ENCODE data around the gene AGTPBP1.

AGTPBP1 gene

GRCh38 chr9:85501882-85502281 is 239.9 kb downstream of the AGTPBP1 start:
- in situ Hi-C loops (cut with HindIII; ENCODE audit: low sequenced_read_pairs), result no loop called here
- TF ChIP-seq, protein P1, sequence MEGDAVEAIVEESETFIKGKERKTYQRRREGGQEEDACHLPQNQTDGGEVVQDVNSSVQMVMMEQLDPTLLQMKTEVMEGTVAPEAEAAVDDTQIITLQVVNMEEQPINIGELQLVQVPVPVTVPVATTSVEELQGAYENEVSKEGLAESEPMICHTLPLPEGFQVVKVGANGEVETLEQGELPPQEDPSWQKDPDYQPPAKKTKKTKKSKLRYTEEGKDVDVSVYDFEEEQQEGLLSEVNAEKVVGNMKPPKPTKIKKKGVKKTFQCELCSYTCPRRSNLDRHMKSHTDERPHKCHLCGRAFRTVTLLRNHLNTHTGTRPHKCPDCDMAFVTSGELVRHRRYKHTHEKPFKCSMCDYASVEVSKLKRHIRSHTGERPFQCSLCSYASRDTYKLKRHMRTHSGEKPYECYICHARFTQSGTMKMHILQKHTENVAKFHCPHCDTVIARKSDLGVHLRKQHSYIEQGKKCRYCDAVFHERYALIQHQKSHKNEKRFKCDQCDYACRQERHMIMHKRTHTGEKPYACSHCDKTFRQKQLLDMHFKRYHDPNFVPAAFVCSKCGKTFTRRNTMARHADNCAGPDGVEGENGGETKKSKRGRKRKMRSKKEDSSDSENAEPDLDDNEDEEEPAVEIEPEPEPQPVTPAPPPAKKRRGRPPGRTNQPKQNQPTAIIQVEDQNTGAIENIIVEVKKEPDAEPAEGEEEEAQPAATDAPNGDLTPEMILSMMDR (IDR thresholded peaks at IDR 0.05; ENCODE audit: low read depth, low read length, missing control alignments), result no peak
- DNase-seq (ENCODE audit: low read depth), result no peak
- no peak overlapping the region for H3K4me3 ChIP-seq (ENCODE audit: low read depth, low read length)

DNA sequence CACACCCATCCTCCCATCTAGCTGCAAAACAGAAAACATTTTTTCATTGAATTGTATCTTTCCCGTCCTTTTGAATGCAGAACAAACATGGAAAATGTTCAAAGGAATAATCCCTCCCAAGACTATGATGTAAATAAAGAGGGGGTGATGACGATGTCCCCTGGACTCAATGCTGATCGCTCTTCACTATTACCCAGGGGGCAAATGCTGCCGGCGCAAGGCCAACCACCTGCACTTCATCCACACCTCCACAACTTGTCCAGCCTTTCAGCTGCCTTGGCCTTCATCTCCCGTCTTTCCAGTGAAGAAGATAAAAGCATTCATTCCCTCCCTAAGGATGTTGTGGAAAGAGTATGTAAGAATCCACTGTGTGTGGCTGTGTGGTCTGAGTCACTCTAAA is 240.3 kb downstream of the AGTPBP1 start:
- DNase-seq (ENCODE audit: low read depth), result no peak
- in situ Hi-C loops (cut with HindIII; ENCODE audit: low sequenced_read_pairs), result no loop called here
- no peak overlapping the region for H3K4me3 ChIP-seq (ENCODE audit: low read depth, low read length)
- TF ChIP-seq, protein P1 (IDR thresholded peaks at IDR 0.05; ENCODE audit: low read depth, low read length, missing control alignments), result no peak

All from astrocyte of the cerebellum (primary cell).